GM13976 (cell line): ENCODE measurements around the gene CREB1.

ENCODE experiments used
- DNase-seq: peaks from one replicate; pipeline ENCODE4 v3.0.0; 2012; ENCODE audit warnings: low spot score
- CTCF ChIP-seq: IDR thresholded peaks from 2 replicates; pipeline ENCODE4 v1.5.1; 2012; ENCODE audit warnings: borderline replicate concordance, mild to moderate bottlenecking; ENCODE audit not compliant: insufficient read depth; ENCODE audit errors: extremely low read depth, missing control alignments, control extremely low read depth
- in situ Hi-C: fragments of 300-500 bp; cut with MboI; formaldehyde crosslinking; loops from one replicate; pipeline ENCODE4 v1.12.0; 2022; ENCODE audit warnings: low sequenced_read_pairs, mixed read lengths, inconsistent platforms; ENCODE audit not compliant: unreplicated experiment

Gene CREB1

GRCh38 chr2:207533461-207534008 lies 3.8 kb downstream of the CREB1 start:
- no peak for DNase-seq
- no peak for TF ChIP-seq CTCF
- in situ Hi-C loops = no loop called here

- no peak for TF ChIP-seq CTCF
- no peak for DNase-seq
- in situ Hi-C loops = no loop called here
Measured at GRCh38 chr2:207534417-207534816, 4.7 kb downstream of the CREB1 start.

GRCh38 chr2:207539470-207539869 lies 9.7 kb downstream of the CREB1 start:
- in situ Hi-C loops = no loop called here
- TF ChIP-seq CTCF = no peak
- no peak for DNase-seq

GRCh38 chr2:207540431-207540830 lies 10.7 kb downstream of the CREB1 start:
- in situ Hi-C loops = no loop called here
- no peak for DNase-seq
- no peak for TF ChIP-seq CTCF

GRCh38 chr2:207541933-207542332 lies 12.2 kb downstream of the CREB1 start:
- in situ Hi-C loops = no loop called here
- TF ChIP-seq CTCF = no peak

GRCh38 chr2:207543272-207543671 lies 13.5 kb downstream of the CREB1 start:
- no peak for DNase-seq
- no peak for TF ChIP-seq CTCF
- in situ Hi-C loops = no loop called here

More at GRCh38 chr2:207541933-207542332, 12.2 kb downstream of the CREB1 start:
- DNase-seq = no peak
